Parathyroid adenoma (tissue), 2 donors: Measurements from ENCODE around the gene LARP6.
A peak's percentile ranks its signal among the peaks of the same experiment; 100 is the strongest.

Experiments used
- H2AFZ ChIP-seq: fragments of 300-600 bp; sonication (generic); one replicate; pipeline ENCODE4 v1.7.0; 2017; ENCODE audit warnings: antibody characterized with exemption, mild to moderate bottlenecking
- H3K27ac ChIP-seq: fragments of 300-600 bp; sonication (generic); one replicate; pipeline ENCODE4 v1.7.0; 2017
- H3K27me3 ChIP-seq: fragments of 300-600 bp; sonication (generic); one replicate; pipeline ENCODE4 v1.7.0; 2017; ENCODE audit warnings: low read length; ENCODE audit not compliant: control insufficient read depth, insufficient read depth
- H3K36me3 ChIP-seq: fragments of 300-600 bp; sonication (generic); one replicate; pipeline ENCODE4 v1.7.0; 2017; ENCODE audit warnings: low read length; ENCODE audit not compliant: control insufficient read depth, insufficient read depth
- H3K4me1 ChIP-seq: fragments of 300-600 bp; sonication (generic); one replicate; pipeline ENCODE4 v1.7.0; 2017; ENCODE audit warnings: control low read depth
- H3K4me2 ChIP-seq: fragments of 300-600 bp; sonication (generic); one replicate; pipeline ENCODE4 v1.7.0; 2017; ENCODE audit warnings: low read length
- H3K4me3 ChIP-seq: fragments of 300-600 bp; sonication (generic); one replicate; pipeline ENCODE4 v1.7.0; 2017; ENCODE audit warnings: low read depth, low read length
- H3K79me2 ChIP-seq: fragments of 300-600 bp; sonication (generic); one replicate; pipeline ENCODE4 v1.7.0; 2017; ENCODE audit warnings: control low read depth
- H3K9ac ChIP-seq: fragments of 300-600 bp; sonication (generic); one replicate; pipeline ENCODE4 v1.7.0; 2017; ENCODE audit warnings: mild to moderate bottlenecking
- H3K9me3 ChIP-seq: fragments of 300-600 bp; sonication (generic); one replicate; pipeline ENCODE4 v1.7.0; 2017; ENCODE audit warnings: low read length; ENCODE audit not compliant: control insufficient read depth
- CTCF ChIP-seq: fragments of 300-600 bp; sonication (generic); IDR thresholded peaks from one replicate; pipeline ENCODE4 v1.7.0; 2017; ENCODE audit warnings: antibody characterized with exemption, mild to moderate bottlenecking
- donor health status: primary hyperparathyroidism.

The LARP6 gene

DNA sequence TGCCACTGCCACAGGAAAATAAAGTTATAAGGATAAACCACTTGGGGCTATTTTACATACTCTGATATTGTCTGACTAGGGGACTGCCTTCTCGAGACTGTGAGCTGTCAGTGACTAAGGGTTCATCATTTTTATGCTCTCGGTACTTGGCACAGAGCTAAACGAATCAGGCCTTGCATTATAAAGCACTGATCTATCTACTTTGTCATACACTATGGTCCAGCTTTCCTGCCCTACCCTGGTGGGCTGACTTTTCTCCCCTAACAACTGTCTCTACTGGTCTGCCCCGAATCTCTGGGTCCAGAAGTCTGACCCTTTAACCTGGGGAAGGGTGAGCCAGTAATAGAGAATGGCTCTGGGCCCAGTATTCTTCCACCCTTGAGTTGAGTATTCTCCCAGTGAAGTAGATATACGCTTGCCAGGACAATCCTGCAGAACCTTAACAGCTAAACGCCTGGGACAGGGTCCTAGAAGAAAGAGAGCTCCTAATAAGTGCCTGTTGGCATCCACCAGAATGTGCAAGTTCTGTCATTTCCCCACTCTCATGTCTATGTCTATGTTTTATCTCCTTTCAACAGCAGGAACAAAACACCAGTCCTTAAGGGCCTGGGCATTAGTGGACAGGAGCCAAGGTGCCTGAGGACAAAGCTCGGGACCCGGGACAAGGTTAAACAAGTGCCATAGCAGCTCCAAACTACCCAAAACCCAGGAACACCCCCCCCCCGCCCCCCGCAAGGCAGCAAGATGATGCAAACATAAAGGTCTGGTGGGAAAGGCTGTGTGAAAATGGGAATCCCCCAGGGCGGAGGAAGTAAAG is 1.2 kb downstream of the LARP6 start:
- H3K27ac ChIP-seq: no peak overlapping the region
- no peaks in the 10 kb centered on the region for H3K9me3 ChIP-seq
- peak overlapping the region; percentile 68 for H2AFZ ChIP-seq
- peak overlapping the region; percentile 76 for H3K4me2 ChIP-seq
- H3K4me1 ChIP-seq: peaks cover 3% of the 10 kb centered on the region
- no peaks in the 10 kb centered on the region for H3K27me3 ChIP-seq
- H3K4me3 ChIP-seq: peak overlapping the region; percentile 69
- no peaks in the 10 kb centered on the region for H3K36me3 ChIP-seq
- H3K9ac ChIP-seq: no peak overlapping the region
- no peaks in the 10 kb centered on the region for H3K79me2 ChIP-seq
- no peak for TF ChIP-seq CTCF

DNA sequence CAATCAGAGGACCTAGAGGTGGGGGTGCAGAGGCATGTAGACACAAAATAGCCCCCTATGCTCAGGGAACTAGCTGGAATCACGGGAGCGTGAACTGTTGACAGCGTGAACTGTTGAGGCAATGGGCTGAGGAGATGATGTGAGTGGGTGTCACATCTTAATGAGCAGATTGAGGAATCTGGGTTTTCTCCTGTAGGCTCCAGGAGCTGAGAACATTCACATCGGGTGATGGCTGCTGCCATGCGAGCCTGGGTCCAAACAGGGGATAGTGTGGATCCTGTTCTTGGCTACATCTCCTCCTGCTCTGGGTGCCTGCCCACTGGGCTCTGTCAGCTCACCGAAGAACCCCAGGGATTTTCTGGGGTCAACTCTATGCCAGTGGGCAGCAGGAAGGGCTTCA is 2.1 kb downstream of the LARP6 start:
- H3K36me3 ChIP-seq: no peaks in the 10 kb centered on the region
- no peak overlapping the region for H3K27ac ChIP-seq
- peaks cover 3% of the 10 kb centered on the region for H3K4me1 ChIP-seq
- no peaks in the 10 kb centered on the region for H3K27me3 ChIP-seq
- no peak overlapping the region for H2AFZ ChIP-seq
- no peak overlapping the region for H3K4me2 ChIP-seq
- no peaks in the 10 kb centered on the region for H3K9me3 ChIP-seq
- H3K4me3 ChIP-seq: no peak overlapping the region
- H3K9ac ChIP-seq: no peak overlapping the region
- H3K79me2 ChIP-seq: no peaks in the 10 kb centered on the region
- no peak for TF ChIP-seq CTCF

DNA sequence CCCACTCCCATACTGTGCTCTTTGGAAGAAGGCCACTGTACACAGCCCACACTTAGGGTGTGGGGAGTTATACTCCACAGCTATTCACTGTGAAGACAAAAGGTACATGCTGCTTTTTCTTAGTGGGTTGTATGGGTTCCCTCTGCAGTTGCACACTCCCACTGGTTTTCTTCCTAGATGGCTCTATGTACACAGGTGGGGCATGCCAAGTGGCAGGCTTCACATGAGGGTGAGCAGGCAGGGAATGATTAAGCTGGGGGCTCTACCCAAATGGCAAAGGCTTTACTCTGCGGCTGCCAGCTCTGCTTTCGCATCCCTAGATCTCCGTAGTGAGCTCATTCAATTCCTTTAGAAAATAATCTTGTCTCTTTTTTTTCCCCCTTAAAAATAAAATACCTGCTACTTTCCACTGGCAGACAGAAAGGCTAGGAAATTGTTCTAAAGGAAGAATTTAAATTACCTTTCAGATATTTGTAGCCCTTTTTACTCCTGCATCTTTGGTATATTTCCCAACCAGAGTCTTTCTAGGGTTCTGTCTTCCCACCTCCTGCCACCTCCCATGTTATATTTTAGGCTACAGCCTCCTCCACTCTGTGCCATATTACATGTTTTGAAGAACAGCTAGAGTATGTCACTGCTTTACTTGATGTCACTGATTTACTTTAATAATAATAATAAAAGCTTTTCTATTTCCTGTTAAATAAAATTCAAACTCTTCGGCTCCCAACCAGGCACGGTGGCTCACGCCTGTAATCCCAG is 8.2 kb downstream of the LARP6 start:
- Histone ChIP-seq H3K79me2 (peaks cover 5% of the 10 kb centered on the region), H3K36me3 (no peaks in the 10 kb centered on the region), H3K27ac (no peak overlapping the region), H2AFZ (no peak overlapping the region), H3K4me2 (no peak overlapping the region), H3K9ac (no peak overlapping the region), H3K4me1 (no peaks in the 10 kb centered on the region), H3K4me3 (no peak overlapping the region), H3K9me3 (no peaks in the 10 kb centered on the region), H3K27me3 (no peaks in the 10 kb centered on the region)
- TF ChIP-seq CTCF: no peak

DNA sequence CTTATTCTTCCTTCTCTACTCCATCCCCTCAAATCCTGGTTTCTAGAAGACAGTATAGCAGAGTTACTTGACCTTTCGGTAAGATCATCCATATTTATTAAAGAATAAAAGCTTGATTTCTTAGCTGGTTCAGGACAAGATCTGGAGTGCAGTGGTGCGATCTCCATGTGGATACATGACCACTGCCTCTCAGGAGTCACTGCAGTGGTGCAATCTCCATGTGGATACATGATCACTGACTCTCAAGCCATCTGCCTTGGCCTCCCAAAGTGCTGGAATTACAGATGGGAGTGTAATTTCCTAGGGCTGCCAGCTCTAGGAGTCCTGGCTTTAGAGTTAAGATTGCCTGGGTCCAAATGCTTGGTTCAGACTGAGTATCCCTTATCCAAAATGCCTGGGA is 16.5 kb downstream of the LARP6 start:
- Histone ChIP-seq H3K9ac (no peak overlapping the region), H3K4me2 (no peak overlapping the region), H3K9me3 (no peaks in the 10 kb centered on the region), H3K4me1 (no peaks in the 10 kb centered on the region), H3K4me3 (no peak overlapping the region), H2AFZ (no peak overlapping the region), H3K27me3 (no peaks in the 10 kb centered on the region), H3K27ac (no peak overlapping the region), H3K79me2 (peaks cover 2% of the 10 kb centered on the region), H3K36me3 (no peaks in the 10 kb centered on the region)
- TF ChIP-seq CTCF: no peak
